ENCODE data around the gene ALDH2. TPM values are rescaled to one million over a fixed set of nuclear protein-coding genes. Genes with fewer than 3 reads are reported as not detected.

Gene ALDH2
- total RNA-seq, 1 experiment from 2014 or later, result not detected

DNA sequence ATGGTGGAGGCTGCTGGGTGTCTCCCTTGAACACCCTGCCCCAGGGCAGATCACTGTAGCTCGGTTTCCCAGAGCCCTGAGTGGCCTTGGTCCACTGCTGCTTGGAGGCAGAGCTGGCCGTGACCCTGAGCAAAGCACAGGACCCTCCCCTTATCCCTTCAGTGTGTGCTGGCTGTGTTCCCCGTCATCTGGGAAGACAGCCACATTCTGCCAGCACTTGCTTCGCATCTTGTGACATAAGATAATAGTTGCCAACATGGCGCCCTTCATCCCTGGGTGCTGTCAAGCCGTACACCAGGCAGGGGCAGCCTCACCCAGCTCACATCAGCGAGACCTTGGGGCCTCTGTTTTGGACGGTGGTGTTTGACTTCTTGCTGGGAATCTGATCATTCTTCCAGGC lies 12.1 kb upstream of the ALDH2 start:
- intact Hi-C loops (cut with micrococcal nuclease), result no loop called here
- CTCF ChIA-PET, result interaction anchor here (0.5 to 5.0 kb wide), 11 partner anchors 9 to 499 kb away, joined by 3 to 65 read pairs (median 4); no protein-coding TSS in a partner anchor
- no TSS peak for BruUV-seq (replicated peaks)

DNA sequence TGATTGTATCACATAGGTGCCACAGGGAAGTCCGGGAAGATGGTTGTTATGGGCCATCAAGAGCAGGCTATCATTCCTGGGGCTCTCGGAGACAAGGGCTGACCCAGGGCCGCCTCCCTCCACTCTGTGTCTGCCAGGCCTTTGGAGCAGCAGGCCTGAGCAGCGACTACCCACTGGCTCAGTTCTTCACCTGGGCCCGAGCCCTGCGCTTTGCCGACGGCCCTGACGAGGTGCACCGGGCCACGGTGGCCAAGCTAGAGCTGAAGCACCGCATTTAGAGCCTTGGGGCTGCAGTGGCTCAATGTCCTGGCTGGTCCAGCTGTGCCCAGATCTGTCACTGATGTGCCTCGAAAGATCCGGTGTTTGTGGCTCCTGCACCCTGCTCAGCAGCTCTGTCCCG lies 10.5 kb upstream of the ALDH2 start:
- Mint-ChIP-seq H3K9me3 (ENCODE audit: unreplicated experiment) (no peaks in the 10 kb centered on the region), H3K4me3 (ENCODE audit: unreplicated experiment) (no peak overlapping the region), H3K27ac (ENCODE audit: low read depth, unreplicated experiment) (no peak overlapping the region), H3K27me3 (ENCODE audit: insufficient read depth, unreplicated experiment) (no peaks in the 10 kb centered on the region), H3K4me1 (ENCODE audit: insufficient read depth, unreplicated experiment) (no peaks in the 10 kb centered on the region), H3K36me3 (ENCODE audit: insufficient read depth, unreplicated experiment) (peaks cover 14% of the 10 kb centered on the region)
- TF ChIP-seq, protein P1, sequence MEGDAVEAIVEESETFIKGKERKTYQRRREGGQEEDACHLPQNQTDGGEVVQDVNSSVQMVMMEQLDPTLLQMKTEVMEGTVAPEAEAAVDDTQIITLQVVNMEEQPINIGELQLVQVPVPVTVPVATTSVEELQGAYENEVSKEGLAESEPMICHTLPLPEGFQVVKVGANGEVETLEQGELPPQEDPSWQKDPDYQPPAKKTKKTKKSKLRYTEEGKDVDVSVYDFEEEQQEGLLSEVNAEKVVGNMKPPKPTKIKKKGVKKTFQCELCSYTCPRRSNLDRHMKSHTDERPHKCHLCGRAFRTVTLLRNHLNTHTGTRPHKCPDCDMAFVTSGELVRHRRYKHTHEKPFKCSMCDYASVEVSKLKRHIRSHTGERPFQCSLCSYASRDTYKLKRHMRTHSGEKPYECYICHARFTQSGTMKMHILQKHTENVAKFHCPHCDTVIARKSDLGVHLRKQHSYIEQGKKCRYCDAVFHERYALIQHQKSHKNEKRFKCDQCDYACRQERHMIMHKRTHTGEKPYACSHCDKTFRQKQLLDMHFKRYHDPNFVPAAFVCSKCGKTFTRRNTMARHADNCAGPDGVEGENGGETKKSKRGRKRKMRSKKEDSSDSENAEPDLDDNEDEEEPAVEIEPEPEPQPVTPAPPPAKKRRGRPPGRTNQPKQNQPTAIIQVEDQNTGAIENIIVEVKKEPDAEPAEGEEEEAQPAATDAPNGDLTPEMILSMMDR (IDR thresholded peaks at IDR 0.05; ENCODE audit: unreplicated experiment), result no peak
- DNase-seq (ENCODE audit: unreplicated experiment), result no peak
- intact Hi-C loops (cut with micrococcal nuclease), result no loop called here
- POLR2A ChIA-PET, result no interaction called here
- CTCF ChIA-PET, result interaction anchor here (0.8 to 5.0 kb wide), 3 partner anchors 12 to 57 kb away, joined by 4 to 44 read pairs (median 7); no protein-coding TSS in a partner anchor
- BruUV-seq (replicated peaks), result no TSS peak

More for the DNA sequence above, 12.1 kb upstream of the ALDH2 start:
- DNase-seq (ENCODE audit: unreplicated experiment), result no peak
- TF ChIP-seq, protein P1 (IDR thresholded peaks at IDR 0.05; ENCODE audit: unreplicated experiment), result no peak
- no peaks in the 10 kb centered on the region for H3K4me1 Mint-ChIP-seq (ENCODE audit: insufficient read depth, unreplicated experiment)
- POLR2A ChIA-PET, result interaction anchor here (0.7 to 1.3 kb wide), 2 partner anchors 46 to 58 kb away, joined by 3 to 5 read pairs; no protein-coding TSS in a partner anchor
- peaks cover 27% of the 10 kb centered on the region for H3K36me3 Mint-ChIP-seq (ENCODE audit: insufficient read depth, unreplicated experiment)
- H3K4me3 Mint-ChIP-seq (ENCODE audit: unreplicated experiment), result no peak overlapping the region
- H3K27ac Mint-ChIP-seq (ENCODE audit: low read depth, unreplicated experiment), result no peak overlapping the region
- H3K9me3 Mint-ChIP-seq (ENCODE audit: unreplicated experiment), result no peaks in the 10 kb centered on the region
- H3K27me3 Mint-ChIP-seq (ENCODE audit: insufficient read depth, unreplicated experiment), result no peaks in the 10 kb centered on the region

DNA sequence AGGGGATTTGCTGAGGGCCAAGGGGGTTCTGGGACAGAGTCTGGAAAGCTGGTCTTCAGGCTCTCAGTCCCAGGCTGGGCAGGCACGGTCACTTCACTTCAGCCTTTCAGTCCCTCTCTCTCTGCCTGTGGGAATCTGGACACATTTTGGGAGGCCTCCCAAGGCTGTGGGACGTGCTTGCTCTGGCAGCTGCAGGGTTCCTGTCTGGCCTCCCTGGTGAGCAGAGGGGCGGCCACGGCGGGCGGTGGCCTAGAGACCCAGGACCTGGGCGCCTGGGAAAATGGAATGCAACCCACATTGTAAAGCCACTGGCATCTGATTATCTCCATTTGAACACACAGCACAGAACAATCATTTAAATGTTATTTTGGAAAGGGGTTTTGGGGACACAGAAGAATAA lies 10.1 kb upstream of the ALDH2 start:
- TF ChIP-seq, protein P1 (IDR thresholded peaks at IDR 0.05; ENCODE audit: unreplicated experiment), result no peak
- Mint-ChIP-seq H3K27ac (ENCODE audit: low read depth, unreplicated experiment) (no peak overlapping the region), H3K4me1 (ENCODE audit: insufficient read depth, unreplicated experiment) (no peaks in the 10 kb centered on the region), H3K27me3 (ENCODE audit: insufficient read depth, unreplicated experiment) (no peaks in the 10 kb centered on the region), H3K9me3 (ENCODE audit: unreplicated experiment) (no peaks in the 10 kb centered on the region), H3K4me3 (ENCODE audit: unreplicated experiment) (no peak overlapping the region), H3K36me3 (ENCODE audit: insufficient read depth, unreplicated experiment) (peaks cover 14% of the 10 kb centered on the region)
- CTCF ChIA-PET, result interaction anchor here (2.2 kb wide), 1 partner anchor 56 kb away, joined by 7 read pairs; no protein-coding TSS in a partner anchor
- DNase-seq (ENCODE audit: unreplicated experiment), result no peak
- POLR2A ChIA-PET, result interaction anchor here (0.7 kb wide), 1 partner anchor 35 kb away, joined by 3 read pairs; no protein-coding TSS in a partner anchor
- intact Hi-C loops (cut with micrococcal nuclease), result no loop called here
- BruUV-seq (replicated peaks), result no TSS peak

DNA sequence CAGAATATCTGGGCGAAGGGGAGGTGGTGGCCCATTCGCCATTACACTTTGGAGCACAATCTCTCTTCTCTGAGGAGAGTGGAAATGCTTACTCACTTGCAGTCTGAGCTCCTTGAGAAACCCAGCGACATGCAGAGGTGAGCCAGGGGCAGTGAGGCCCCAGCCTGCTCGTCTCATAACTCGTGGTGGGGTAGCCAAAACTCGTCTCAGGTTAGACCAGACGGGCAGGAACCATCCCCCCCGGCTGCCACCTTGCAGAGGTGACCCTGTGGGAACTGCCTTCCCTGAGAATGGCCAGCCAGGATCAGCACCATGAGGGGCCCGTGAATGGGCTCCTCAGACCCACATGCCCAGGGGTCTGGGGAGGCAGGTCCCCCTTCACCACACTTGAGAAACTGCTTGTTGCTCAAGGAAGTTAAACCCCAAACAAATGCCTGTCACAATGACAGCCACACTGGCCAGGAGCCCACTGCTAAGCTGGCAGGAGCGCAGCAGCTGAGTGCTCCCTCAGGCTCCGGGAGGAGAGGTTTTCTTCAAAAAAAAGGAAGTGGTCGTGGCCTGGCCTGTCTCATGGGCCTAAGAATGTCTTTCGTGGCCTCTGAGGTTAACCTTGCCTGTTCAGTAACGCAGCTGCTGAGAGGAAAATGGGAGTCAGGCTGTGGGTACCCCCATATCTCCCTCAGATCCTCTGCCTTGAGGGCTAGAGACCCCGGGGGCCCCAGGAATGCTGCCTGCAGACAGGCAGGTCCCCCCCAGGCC lies 9.2 kb upstream of the ALDH2 start:
- peaks cover 14% of the 10 kb centered on the region for H3K36me3 Mint-ChIP-seq (ENCODE audit: insufficient read depth, unreplicated experiment)
- H3K27me3 Mint-ChIP-seq (ENCODE audit: insufficient read depth, unreplicated experiment), result no peaks in the 10 kb centered on the region
- no peak for DNase-seq (ENCODE audit: unreplicated experiment)
- TF ChIP-seq, protein P1 (IDR thresholded peaks at IDR 0.05; ENCODE audit: unreplicated experiment), result no peak
- no peaks in the 10 kb centered on the region for H3K9me3 Mint-ChIP-seq (ENCODE audit: unreplicated experiment)
- H3K4me1 Mint-ChIP-seq (ENCODE audit: insufficient read depth, unreplicated experiment), result no peaks in the 10 kb centered on the region
- H3K27ac Mint-ChIP-seq (ENCODE audit: low read depth, unreplicated experiment), result no peak overlapping the region
- H3K4me3 Mint-ChIP-seq (ENCODE audit: unreplicated experiment), result no peak overlapping the region
- no TSS peak for BruUV-seq (replicated peaks)
- intact Hi-C loops (cut with micrococcal nuclease), result no loop called here
- POLR2A ChIA-PET, result interaction anchor here (0.6 to 1.1 kb wide), 5 partner anchors 12 to 1857 kb away, joined by 3 to 4 read pairs (median 3); partner anchors contain the start of gene TCHP
- CTCF ChIA-PET, result interaction anchor here (2.2 kb wide), 1 partner anchor 55 kb away, joined by 7 read pairs; no protein-coding TSS in a partner anchor

Data from MCF 10A (cell line).